Kidney epithelial cell (primary cell): Measurements from ENCODE around the gene CLNK. TPM values are rescaled to one million over a fixed set of nuclear protein-coding genes. Genes with fewer than 3 reads are reported as not detected.
A peak's percentile ranks its signal among the peaks of the same experiment; 100 is the strongest.

Experiments used
- DNase-seq: peaks from one replicate; pipeline ENCODE4 v3.0.0-alpha.2; 2010; ENCODE audit warnings: low read depth
- H3K27me3 ChIP-seq: 2 replicates; pipeline ENCODE4 v1.6.0; 2011; ENCODE audit warnings: low read length; ENCODE audit not compliant: control insufficient read depth, insufficient read depth
- H3K36me3 ChIP-seq: 2 replicates; pipeline ENCODE4 v1.5.1; 2011; ENCODE audit warnings: low read length; ENCODE audit not compliant: control insufficient read depth, insufficient read depth
- H3K4me3 ChIP-seq: 2 replicates; pipeline ENCODE4 v1.5.1; 2011; ENCODE audit warnings: low read depth, mild to moderate bottlenecking, control low read depth, low read length
- total RNA-seq: library from RNA; depleted of rRNA; stranded (reverse); fragments of >200 nt; gene quantifications from 2 replicates; pipeline ENCODE4 v1.2.3, GENCODE V29; 2015
- TF ChIP-seq, protein P1 (sequence below): IDR thresholded peaks from 2 replicates; pipeline ENCODE4 v1.5.1; 2011; ENCODE audit warnings: mild to moderate bottlenecking, moderate library complexity, low read length, control low read depth, inconsistent platforms; ENCODE audit not compliant: insufficient read depth, poor library complexity, severe bottlenecking

CLNK gene
- total RNA-seq, 1 donor from 2014 or later = not detected

DNA sequence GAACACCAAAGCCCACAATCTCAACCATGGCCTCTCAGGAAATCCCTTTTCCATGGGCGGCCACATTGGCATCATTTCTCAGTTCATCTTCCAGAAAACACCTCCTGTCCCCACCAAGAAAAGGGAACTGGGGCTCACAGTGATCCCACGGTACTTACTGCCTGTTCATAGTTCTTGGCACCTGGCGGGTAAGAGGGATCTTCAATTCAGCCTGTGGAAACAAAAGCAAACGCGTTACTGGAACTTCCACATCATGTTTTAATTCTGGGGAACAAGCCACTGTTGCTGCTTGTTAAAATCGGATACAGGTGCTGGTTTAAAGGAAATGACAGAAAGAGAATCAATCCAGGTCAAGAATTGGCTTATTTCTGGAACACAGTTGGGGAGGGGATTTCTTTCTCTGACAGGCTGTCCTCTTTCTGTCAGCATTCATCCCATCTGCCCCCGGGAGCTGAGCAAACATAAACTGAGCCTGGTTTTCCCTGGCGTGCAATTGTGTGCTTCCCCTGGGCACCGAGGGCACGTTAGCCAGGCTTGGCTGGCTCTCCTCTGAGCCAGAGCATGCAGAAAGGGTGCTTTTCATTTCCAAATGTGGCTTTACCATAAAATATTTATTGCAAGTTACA is 16.8 kb downstream of the CLNK start:
- TF ChIP-seq, protein P1, sequence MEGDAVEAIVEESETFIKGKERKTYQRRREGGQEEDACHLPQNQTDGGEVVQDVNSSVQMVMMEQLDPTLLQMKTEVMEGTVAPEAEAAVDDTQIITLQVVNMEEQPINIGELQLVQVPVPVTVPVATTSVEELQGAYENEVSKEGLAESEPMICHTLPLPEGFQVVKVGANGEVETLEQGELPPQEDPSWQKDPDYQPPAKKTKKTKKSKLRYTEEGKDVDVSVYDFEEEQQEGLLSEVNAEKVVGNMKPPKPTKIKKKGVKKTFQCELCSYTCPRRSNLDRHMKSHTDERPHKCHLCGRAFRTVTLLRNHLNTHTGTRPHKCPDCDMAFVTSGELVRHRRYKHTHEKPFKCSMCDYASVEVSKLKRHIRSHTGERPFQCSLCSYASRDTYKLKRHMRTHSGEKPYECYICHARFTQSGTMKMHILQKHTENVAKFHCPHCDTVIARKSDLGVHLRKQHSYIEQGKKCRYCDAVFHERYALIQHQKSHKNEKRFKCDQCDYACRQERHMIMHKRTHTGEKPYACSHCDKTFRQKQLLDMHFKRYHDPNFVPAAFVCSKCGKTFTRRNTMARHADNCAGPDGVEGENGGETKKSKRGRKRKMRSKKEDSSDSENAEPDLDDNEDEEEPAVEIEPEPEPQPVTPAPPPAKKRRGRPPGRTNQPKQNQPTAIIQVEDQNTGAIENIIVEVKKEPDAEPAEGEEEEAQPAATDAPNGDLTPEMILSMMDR = no peak
- no peak overlapping the region for H3K4me3 ChIP-seq
- H3K36me3 ChIP-seq = no peaks in the 10 kb centered on the region
- H3K27me3 ChIP-seq = no peaks in the 10 kb centered on the region
- DNase-seq = no peak

DNA sequence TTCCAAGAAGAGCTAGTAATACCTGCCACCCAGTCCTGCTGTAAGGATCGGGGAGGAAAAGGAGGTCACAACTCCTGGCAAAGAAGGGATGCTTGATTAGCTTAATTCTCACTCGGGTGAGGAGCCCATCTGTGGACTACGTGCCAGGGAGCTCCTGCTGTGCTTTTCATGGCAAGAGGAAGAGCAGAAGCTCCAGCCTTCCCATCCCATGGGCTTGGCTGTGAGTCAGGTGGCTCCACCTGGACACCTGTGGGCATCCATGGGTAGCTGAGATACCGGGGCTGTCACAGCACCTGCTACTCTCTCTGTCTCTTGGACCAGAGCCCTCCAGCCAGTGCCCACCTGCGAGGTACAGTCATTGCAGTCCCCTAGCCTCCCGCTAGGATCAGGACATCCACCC is 18.0 kb downstream of the CLNK start:
- H3K4me3 ChIP-seq = no peak overlapping the region
- no peaks in the 10 kb centered on the region for H3K27me3 ChIP-seq
- TF ChIP-seq, protein P1 = no peak
- DNase-seq = no peak
- H3K36me3 ChIP-seq = no peaks in the 10 kb centered on the region

DNA sequence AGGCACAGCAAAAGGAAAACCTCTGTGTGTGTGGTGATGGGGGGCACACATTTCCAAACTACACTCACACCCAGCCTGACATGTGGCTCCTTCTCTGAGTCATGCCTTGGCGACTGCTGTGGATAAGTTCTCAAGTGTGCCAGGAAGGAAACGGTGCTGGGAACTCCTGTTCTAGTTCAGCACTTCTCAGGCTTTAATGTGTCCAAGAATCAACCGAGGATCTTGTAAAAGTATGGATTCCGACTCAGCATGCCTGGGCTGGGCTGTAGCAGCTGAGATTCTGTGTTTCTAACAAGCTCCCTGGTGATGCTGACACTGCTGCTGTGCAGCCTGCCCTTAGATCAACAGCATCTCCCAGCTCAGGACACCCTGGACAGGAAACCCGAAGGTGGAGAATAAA is 20.2 kb downstream of the CLNK start:
- peak; percentile 51 for DNase-seq
- Histone ChIP-seq H3K27me3 (no peaks in the 10 kb centered on the region), H3K36me3 (no peaks in the 10 kb centered on the region), H3K4me3 (no peak overlapping the region)
- TF ChIP-seq, protein P1 = no peak

DNA sequence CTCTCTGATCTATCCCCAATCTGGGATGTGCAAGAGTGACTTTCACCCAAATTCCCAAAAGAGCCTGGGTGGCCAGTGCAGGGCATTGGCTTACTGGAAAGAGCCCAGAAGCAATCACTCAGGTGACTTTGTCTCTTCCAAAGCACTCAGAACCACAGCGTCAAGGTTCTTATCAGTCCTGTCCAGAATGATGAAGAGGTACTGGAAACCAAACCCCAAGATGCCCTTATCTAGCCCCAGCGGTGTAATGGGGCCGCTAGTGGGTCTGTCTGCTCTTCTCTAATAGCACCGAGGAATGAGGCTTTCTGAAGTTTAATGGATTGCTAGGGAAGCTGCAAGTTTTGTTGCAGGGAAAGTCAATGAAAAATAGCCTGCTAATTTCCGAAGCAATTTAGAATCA is 21.6 kb downstream of the CLNK start:
- Histone ChIP-seq H3K36me3 (no peaks in the 10 kb centered on the region), H3K27me3 (no peaks in the 10 kb centered on the region), H3K4me3 (no peak overlapping the region)
- TF ChIP-seq, protein P1 = no peak
- DNase-seq = no peak

DNA sequence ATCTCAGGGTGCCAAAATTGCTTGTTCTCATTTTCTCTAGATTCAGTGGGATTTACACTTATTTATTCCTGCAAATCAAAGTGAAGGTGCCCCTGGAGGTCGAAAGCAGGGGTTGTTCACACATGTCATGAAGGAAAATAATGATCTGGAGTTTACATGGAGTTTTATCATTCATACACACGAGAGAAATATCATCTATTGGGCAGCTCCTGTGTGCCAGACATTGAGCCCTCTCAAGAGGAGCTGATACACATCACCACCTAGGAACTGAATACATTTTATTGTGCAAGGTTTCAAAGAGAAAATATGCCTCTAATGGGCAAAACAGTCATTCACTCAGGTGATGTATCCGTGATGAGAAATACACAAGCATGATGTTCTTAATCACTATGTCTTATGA is 23.5 kb downstream of the CLNK start:
- Histone ChIP-seq H3K27me3 (no peaks in the 10 kb centered on the region), H3K4me3 (no peak overlapping the region), H3K36me3 (no peaks in the 10 kb centered on the region)
- no peak for DNase-seq
- TF ChIP-seq, protein P1 = no peak

DNA sequence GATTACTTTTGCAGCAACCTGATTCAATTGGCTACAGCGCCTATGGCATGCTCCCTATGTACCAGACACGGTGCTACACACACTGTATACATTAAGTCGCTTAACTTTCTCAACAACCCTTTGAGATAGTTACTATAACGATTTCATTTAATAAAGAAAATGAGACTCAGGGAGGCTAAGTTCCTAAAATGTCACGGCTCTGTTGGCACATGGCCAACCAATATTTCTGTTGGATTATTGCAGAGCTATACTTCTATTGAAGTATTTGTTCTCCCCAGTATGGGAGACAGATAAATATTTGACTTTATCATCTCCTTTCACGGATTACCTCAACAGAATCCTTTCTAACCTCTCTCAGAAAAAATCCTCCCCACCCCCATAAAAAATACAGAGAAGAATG is 25.3 kb downstream of the CLNK start:
- no peak overlapping the region for H3K4me3 ChIP-seq
- TF ChIP-seq, protein P1 = no peak
- no peaks in the 10 kb centered on the region for H3K27me3 ChIP-seq
- no peaks in the 10 kb centered on the region for H3K36me3 ChIP-seq
- no peak for DNase-seq
